HL-60 (cell line): ENCODE results near the gene NPDC1.

Source experiments
- DNase-seq, 2 experiments: peaks; one replicate each; pipeline ENCODE4 v3.0.0-alpha.2; 2010 to 2020; ENCODE audit warnings: low read depth in 1 of 2, low spot score in 1 of 2
- H3K27ac ChIP-seq: fragments of 250-450 bp; sonication (Bioruptor Pico); replicated peaks from 2 replicates; pipeline ENCODE4 v1.5.1; 2020; ENCODE audit warnings: mild to moderate bottlenecking, moderate library complexity
- H3K27me3 ChIP-seq: fragments of 250-450 bp; sonication (Bioruptor Pico); 2 replicates; pipeline ENCODE4 v1.5.1; 2021; ENCODE audit warnings: mild to moderate bottlenecking, moderate library complexity; ENCODE audit not compliant: insufficient read depth, poor library complexity, severe bottlenecking
- H3K4me3 ChIP-seq: replicated peaks from 2 replicates; pipeline ENCODE4 v1.5.1; 2011; ENCODE audit warnings: mild to moderate bottlenecking, control low read depth, low read length; ENCODE audit not compliant: insufficient read depth
- GABPA ChIP-seq: IDR thresholded peaks from 2 replicates; pipeline ENCODE4 v1.6.1; 2012; ENCODE audit warnings: low read depth
- POLR2AphosphoS5 ChIP-seq: IDR thresholded peaks from 2 replicates; pipeline ENCODE4 v1.6.1; 2012; ENCODE audit warnings: low read depth
- REST ChIP-seq: IDR thresholded peaks from 2 replicates; pipeline ENCODE4 v1.6.1; 2012; ENCODE audit warnings: low read depth; ENCODE audit not compliant: insufficient replicate concordance
- SPI1 ChIP-seq: IDR thresholded peaks from 2 replicates; pipeline ENCODE4 v1.6.1; 2012; ENCODE audit warnings: low read depth, mild to moderate bottlenecking, borderline replicate concordance
- TF ChIP-seq, protein P1 (sequence below): IDR thresholded peaks from one replicate; pipeline ENCODE4 v1.5.1; 2011; ENCODE audit warnings: low read length, control low read depth, inconsistent platforms; ENCODE audit not compliant: insufficient read depth

Gene NPDC1

GRCh38 chr9:137085920-137086530 is 40.0 kb upstream of the NPDC1 start:
- Histone ChIP-seq H3K4me3 (peak overlapping the region; percentile 59), H3K27ac (peak overlapping the region; percentile 90), H3K27me3 (no peaks in the 10 kb centered on the region)
- no peak for TF ChIP-seq POLR2AphosphoS5
- TF ChIP-seq SPI1: no peak
- TF ChIP-seq GABPA: no peak
- TF ChIP-seq, protein P1, sequence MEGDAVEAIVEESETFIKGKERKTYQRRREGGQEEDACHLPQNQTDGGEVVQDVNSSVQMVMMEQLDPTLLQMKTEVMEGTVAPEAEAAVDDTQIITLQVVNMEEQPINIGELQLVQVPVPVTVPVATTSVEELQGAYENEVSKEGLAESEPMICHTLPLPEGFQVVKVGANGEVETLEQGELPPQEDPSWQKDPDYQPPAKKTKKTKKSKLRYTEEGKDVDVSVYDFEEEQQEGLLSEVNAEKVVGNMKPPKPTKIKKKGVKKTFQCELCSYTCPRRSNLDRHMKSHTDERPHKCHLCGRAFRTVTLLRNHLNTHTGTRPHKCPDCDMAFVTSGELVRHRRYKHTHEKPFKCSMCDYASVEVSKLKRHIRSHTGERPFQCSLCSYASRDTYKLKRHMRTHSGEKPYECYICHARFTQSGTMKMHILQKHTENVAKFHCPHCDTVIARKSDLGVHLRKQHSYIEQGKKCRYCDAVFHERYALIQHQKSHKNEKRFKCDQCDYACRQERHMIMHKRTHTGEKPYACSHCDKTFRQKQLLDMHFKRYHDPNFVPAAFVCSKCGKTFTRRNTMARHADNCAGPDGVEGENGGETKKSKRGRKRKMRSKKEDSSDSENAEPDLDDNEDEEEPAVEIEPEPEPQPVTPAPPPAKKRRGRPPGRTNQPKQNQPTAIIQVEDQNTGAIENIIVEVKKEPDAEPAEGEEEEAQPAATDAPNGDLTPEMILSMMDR: no peak
- TF ChIP-seq REST: no peak
- peak in 1 of 2 experiments; percentile 31 for DNase-seq

DNA sequence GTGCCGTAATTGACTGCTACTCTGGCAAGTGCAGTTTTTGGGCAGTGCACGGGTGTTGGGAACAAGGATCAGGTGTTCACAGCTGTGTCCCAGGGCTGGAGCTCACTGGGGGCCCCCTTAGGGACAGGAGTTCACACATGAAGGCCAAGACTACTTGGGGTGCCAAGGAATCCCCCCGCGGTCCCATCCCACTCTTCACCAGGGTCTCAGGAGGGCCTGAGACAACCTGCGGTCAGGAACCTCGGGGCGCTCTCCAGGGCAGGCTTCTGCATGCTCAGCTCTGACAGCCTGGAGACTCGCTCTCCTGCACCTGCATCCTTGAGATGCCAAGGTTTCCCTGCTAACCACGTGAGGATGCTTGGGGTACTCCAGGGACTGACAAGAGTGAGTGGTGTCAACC is 38.5 kb upstream of the NPDC1 start:
- no peak for DNase-seq
- TF ChIP-seq, protein P1: no peak
- no peak for TF ChIP-seq POLR2AphosphoS5
- no peak for TF ChIP-seq GABPA
- Histone ChIP-seq H3K27me3 (no peaks in the 10 kb centered on the region), H3K27ac (no peak overlapping the region), H3K4me3 (no peak overlapping the region)

DNA sequence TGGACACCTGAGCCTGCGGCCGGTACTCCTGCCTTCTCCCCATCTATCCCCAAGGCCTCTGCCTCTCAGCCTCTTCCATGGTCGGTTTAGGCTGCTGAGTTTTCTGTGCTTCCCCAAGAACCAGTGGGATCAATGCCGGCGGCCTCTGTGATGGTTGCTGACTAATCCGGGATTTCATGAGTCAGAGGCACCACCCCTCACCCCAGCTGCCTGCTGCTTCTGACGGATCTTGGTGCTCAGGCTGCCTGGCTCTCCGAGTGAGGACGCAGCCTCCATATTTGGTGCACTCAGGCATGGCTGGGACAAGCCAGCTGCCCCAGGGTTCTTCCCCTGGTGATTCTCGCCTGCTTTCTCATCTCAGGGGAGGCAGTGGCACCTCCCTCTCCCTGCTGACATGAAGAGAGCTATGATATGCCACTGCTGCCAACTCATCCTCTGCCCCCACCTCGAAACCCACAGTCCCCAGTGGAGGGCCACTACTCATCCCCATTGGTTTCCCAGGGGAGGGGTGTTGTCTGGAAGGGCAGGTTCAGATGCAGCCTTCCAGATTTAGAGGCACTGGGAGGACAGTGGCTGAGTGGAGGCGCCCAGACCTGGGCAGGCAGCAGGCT is 37.5 kb upstream of the NPDC1 start:
- no peak for TF ChIP-seq POLR2AphosphoS5
- TF ChIP-seq REST: no peak
- TF ChIP-seq GABPA: no peak
- no peak for TF ChIP-seq SPI1
- TF ChIP-seq, protein P1: no peak
- no peak overlapping the region for H3K4me3 ChIP-seq

GRCh38 chr9:137082925-137083290 is 36.9 kb upstream of the NPDC1 start:
- H3K27ac ChIP-seq: no peak overlapping the region
- no peak for DNase-seq

More for the DNA sequence above, 37.5 kb upstream of the NPDC1 start:
- DNase-seq: no peak
- Histone ChIP-seq H3K27ac (no peak overlapping the region), H3K27me3 (no peaks in the 10 kb centered on the region)

More at GRCh38 chr9:137082925-137083290, 36.9 kb upstream of the NPDC1 start:
- Histone ChIP-seq H3K4me3 (no peak overlapping the region), H3K27me3 (peaks cover 5% of the 10 kb centered on the region)
- TF ChIP-seq GABPA (no peak), SPI1 (no peak), REST (no peak), POLR2AphosphoS5 (no peak)
- TF ChIP-seq, protein P1: no peak
